ENCODE measurements around the gene ADGRG2.

The ADGRG2 gene

GRCh38 chrX:19007011-19007410 is 115.3 kb downstream of the ADGRG2 start:
- Histone ChIP-seq H3K4me3 (ENCODE audit: extremely low read depth, insufficient read depth, low read length, poor library complexity, severe bottlenecking) (no peak overlapping the region), H3K36me3 (ENCODE audit: control insufficient read depth, insufficient read depth, low read length) (no peaks in the 10 kb centered on the region), H3K4me1 (ENCODE audit: control insufficient read depth, insufficient read depth, low read length, poor library complexity, severe bottlenecking) (no peaks in the 10 kb centered on the region), H3K9me3 (ENCODE audit: control insufficient read depth, low read length) (no peaks in the 10 kb centered on the region), H3K27ac (ENCODE audit: low read depth, low read length, severe bottlenecking) (no peak overlapping the region)
- WGBS, 2 experiments (ENCODE audit: insufficient coverage in 2 of 2), result 90% methylated on average over 4 of the region's 7 CpGs; no CpG with 5 or more reads in 1 of the 2 experiments

GRCh38 chrX:19005909-19006308 is 116.4 kb downstream of the ADGRG2 start:
- H3K9me3 ChIP-seq (ENCODE audit: control insufficient read depth, low read length), result no peaks in the 10 kb centered on the region
- no peaks in the 10 kb centered on the region for H3K36me3 ChIP-seq (ENCODE audit: control insufficient read depth, insufficient read depth, low read length)
- WGBS, 2 experiments (ENCODE audit: insufficient coverage in 2 of 2), result 100% methylated on average over 1 of the region's 4 CpGs; no CpG with 5 or more reads in 1 of the 2 experiments
- H3K27ac ChIP-seq (ENCODE audit: low read depth, low read length, severe bottlenecking), result no peak overlapping the region
- no peak overlapping the region for H3K4me3 ChIP-seq (ENCODE audit: extremely low read depth, insufficient read depth, low read length, poor library complexity, severe bottlenecking)
- H3K4me1 ChIP-seq (ENCODE audit: control insufficient read depth, insufficient read depth, low read length, poor library complexity, severe bottlenecking), result no peaks in the 10 kb centered on the region

- Histone ChIP-seq H3K9me3 (ENCODE audit: control insufficient read depth, low read length) (no peaks in the 10 kb centered on the region), H3K4me1 (ENCODE audit: control insufficient read depth, insufficient read depth, low read length, poor library complexity, severe bottlenecking) (no peaks in the 10 kb centered on the region), H3K36me3 (ENCODE audit: control insufficient read depth, insufficient read depth, low read length) (no peaks in the 10 kb centered on the region), H3K27ac (ENCODE audit: low read depth, low read length, severe bottlenecking) (no peak overlapping the region), H3K4me3 (ENCODE audit: extremely low read depth, insufficient read depth, low read length, poor library complexity, severe bottlenecking) (no peak overlapping the region)
- 90% methylated on average over 2 of the region's 5 CpGs; no CpG with 5 or more reads in 1 of the 2 experiments for WGBS, 2 experiments (ENCODE audit: insufficient coverage in 2 of 2)
Measured at GRCh38 chrX:19003756-19004155, 118.5 kb downstream of the ADGRG2 start.

GRCh38 chrX:18998653-18999052 is 123.6 kb downstream of the ADGRG2 start:
- no peaks in the 10 kb centered on the region for H3K36me3 ChIP-seq (ENCODE audit: control insufficient read depth, insufficient read depth, low read length)
- H3K4me1 ChIP-seq (ENCODE audit: control insufficient read depth, insufficient read depth, low read length, poor library complexity, severe bottlenecking), result peaks cover 8% of the 10 kb centered on the region
- WGBS, 2 experiments (ENCODE audit: insufficient coverage in 2 of 2), result 100% methylated on average over 1 of the region's 1 CpG; no CpG with 5 or more reads in 1 of the 2 experiments
- no peak overlapping the region for H3K4me3 ChIP-seq (ENCODE audit: extremely low read depth, insufficient read depth, low read length, poor library complexity, severe bottlenecking)
- no peaks in the 10 kb centered on the region for H3K9me3 ChIP-seq (ENCODE audit: control insufficient read depth, low read length)
- no peak overlapping the region for H3K27ac ChIP-seq (ENCODE audit: low read depth, low read length, severe bottlenecking)

- Histone ChIP-seq H3K27ac (ENCODE audit: low read depth, low read length, severe bottlenecking) (no peak overlapping the region), H3K9me3 (ENCODE audit: control insufficient read depth, low read length) (no peaks in the 10 kb centered on the region), H3K4me3 (ENCODE audit: extremely low read depth, insufficient read depth, low read length, poor library complexity, severe bottlenecking) (no peak overlapping the region), H3K36me3 (ENCODE audit: control insufficient read depth, insufficient read depth, low read length) (no peaks in the 10 kb centered on the region), H3K4me1 (ENCODE audit: control insufficient read depth, insufficient read depth, low read length, poor library complexity, severe bottlenecking) (peaks cover 8% of the 10 kb centered on the region)
- 40% methylated on average over 1 of the region's 4 CpGs; no CpG with 5 or more reads in 1 of the 2 experiments for WGBS, 2 experiments (ENCODE audit: insufficient coverage in 2 of 2)
Measured at GRCh38 chrX:18997916-18998315, 124.4 kb downstream of the ADGRG2 start.

GRCh38 chrX:18996536-18996935 is 125.7 kb downstream of the ADGRG2 start:
- no peaks in the 10 kb centered on the region for H3K9me3 ChIP-seq (ENCODE audit: control insufficient read depth, low read length)
- H3K4me1 ChIP-seq (ENCODE audit: control insufficient read depth, insufficient read depth, low read length, poor library complexity, severe bottlenecking), result peaks cover 8% of the 10 kb centered on the region
- no peaks in the 10 kb centered on the region for H3K36me3 ChIP-seq (ENCODE audit: control insufficient read depth, insufficient read depth, low read length)
- H3K4me3 ChIP-seq (ENCODE audit: extremely low read depth, insufficient read depth, low read length, poor library complexity, severe bottlenecking), result no peak overlapping the region
- H3K27ac ChIP-seq (ENCODE audit: low read depth, low read length, severe bottlenecking), result no peak overlapping the region

GRCh38 chrX:18995221-18995620 is 127.0 kb downstream of the ADGRG2 start:
- no peaks in the 10 kb centered on the region for H3K36me3 ChIP-seq (ENCODE audit: control insufficient read depth, insufficient read depth, low read length)
- H3K4me3 ChIP-seq (ENCODE audit: extremely low read depth, insufficient read depth, low read length, poor library complexity, severe bottlenecking), result no peak overlapping the region
- H3K4me1 ChIP-seq (ENCODE audit: control insufficient read depth, insufficient read depth, low read length, poor library complexity, severe bottlenecking), result peaks cover 8% of the 10 kb centered on the region
- WGBS, 2 experiments (ENCODE audit: insufficient coverage in 2 of 2), result no CpG with 5 or more reads among the region's 3 CpGs
- no peak overlapping the region for H3K27ac ChIP-seq (ENCODE audit: low read depth, low read length, severe bottlenecking)
- no peaks in the 10 kb centered on the region for H3K9me3 ChIP-seq (ENCODE audit: control insufficient read depth, low read length)

GRCh38 chrX:18994713-18995112 is 127.6 kb downstream of the ADGRG2 start:
- peaks cover 8% of the 10 kb centered on the region for H3K4me1 ChIP-seq (ENCODE audit: control insufficient read depth, insufficient read depth, low read length, poor library complexity, severe bottlenecking)
- 83% methylated on average over 1 of the region's 3 CpGs; no CpG with 5 or more reads in 1 of the 2 experiments for WGBS, 2 experiments (ENCODE audit: insufficient coverage in 2 of 2)
- H3K9me3 ChIP-seq (ENCODE audit: control insufficient read depth, low read length), result no peaks in the 10 kb centered on the region
- H3K4me3 ChIP-seq (ENCODE audit: extremely low read depth, insufficient read depth, low read length, poor library complexity, severe bottlenecking), result no peak overlapping the region
- H3K27ac ChIP-seq (ENCODE audit: low read depth, low read length, severe bottlenecking), result no peak overlapping the region
- H3K36me3 ChIP-seq (ENCODE audit: control insufficient read depth, insufficient read depth, low read length), result no peaks in the 10 kb centered on the region

- H3K9me3 ChIP-seq (ENCODE audit: control insufficient read depth, low read length), result no peaks in the 10 kb centered on the region
- H3K36me3 ChIP-seq (ENCODE audit: control insufficient read depth, insufficient read depth, low read length), result no peaks in the 10 kb centered on the region
- no peak overlapping the region for H3K27ac ChIP-seq (ENCODE audit: low read depth, low read length, severe bottlenecking)
- no peak overlapping the region for H3K4me3 ChIP-seq (ENCODE audit: extremely low read depth, insufficient read depth, low read length, poor library complexity, severe bottlenecking)
- 83 to 100% methylated on average over 1 of the region's 7 CpGs for WGBS, 2 experiments (ENCODE audit: insufficient coverage in 2 of 2)
- H3K4me1 ChIP-seq (ENCODE audit: control insufficient read depth, insufficient read depth, low read length, poor library complexity, severe bottlenecking), result peaks cover 8% of the 10 kb centered on the region
Measured at GRCh38 chrX:18992829-18993228, 129.4 kb downstream of the ADGRG2 start.

GRCh38 chrX:18985186-18985435 is 137.2 kb downstream of the ADGRG2 start:
- 10 to 20% methylated on average over 2 of the region's 4 CpGs for WGBS, 2 experiments (ENCODE audit: insufficient coverage in 2 of 2)
- H3K9me3 ChIP-seq (ENCODE audit: control insufficient read depth, low read length), result no peaks in the 10 kb centered on the region
- no peak overlapping the region for H3K27ac ChIP-seq (ENCODE audit: low read depth, low read length, severe bottlenecking)
- no peaks in the 10 kb centered on the region for H3K36me3 ChIP-seq (ENCODE audit: control insufficient read depth, insufficient read depth, low read length)
- no peaks in the 10 kb centered on the region for H3K4me1 ChIP-seq (ENCODE audit: control insufficient read depth, insufficient read depth, low read length, poor library complexity, severe bottlenecking)
- H3K4me3 ChIP-seq (ENCODE audit: extremely low read depth, insufficient read depth, low read length, poor library complexity, severe bottlenecking), result peak overlapping the region; percentile 55

- no peaks in the 10 kb centered on the region for H3K36me3 ChIP-seq (ENCODE audit: control insufficient read depth, insufficient read depth, low read length)
- H3K27ac ChIP-seq (ENCODE audit: low read depth, low read length, severe bottlenecking), result peak overlapping the region; percentile 36
- no peaks in the 10 kb centered on the region for H3K9me3 ChIP-seq (ENCODE audit: control insufficient read depth, low read length)
- WGBS, 2 experiments (ENCODE audit: insufficient coverage in 2 of 2), result 0% methylated on average over 11 to 27 of the region's 71 CpGs
- peak overlapping the region; percentile 55 for H3K4me3 ChIP-seq (ENCODE audit: extremely low read depth, insufficient read depth, low read length, poor library complexity, severe bottlenecking)
- no peaks in the 10 kb centered on the region for H3K4me1 ChIP-seq (ENCODE audit: control insufficient read depth, insufficient read depth, low read length, poor library complexity, severe bottlenecking)
Measured at GRCh38 chrX:18984381-18985185, 137.7 kb downstream of the ADGRG2 start.

Data from mesodermal cell (in vitro differentiated cells).